ENCODE results near the gene PRPF4.

The PRPF4 gene

DNA sequence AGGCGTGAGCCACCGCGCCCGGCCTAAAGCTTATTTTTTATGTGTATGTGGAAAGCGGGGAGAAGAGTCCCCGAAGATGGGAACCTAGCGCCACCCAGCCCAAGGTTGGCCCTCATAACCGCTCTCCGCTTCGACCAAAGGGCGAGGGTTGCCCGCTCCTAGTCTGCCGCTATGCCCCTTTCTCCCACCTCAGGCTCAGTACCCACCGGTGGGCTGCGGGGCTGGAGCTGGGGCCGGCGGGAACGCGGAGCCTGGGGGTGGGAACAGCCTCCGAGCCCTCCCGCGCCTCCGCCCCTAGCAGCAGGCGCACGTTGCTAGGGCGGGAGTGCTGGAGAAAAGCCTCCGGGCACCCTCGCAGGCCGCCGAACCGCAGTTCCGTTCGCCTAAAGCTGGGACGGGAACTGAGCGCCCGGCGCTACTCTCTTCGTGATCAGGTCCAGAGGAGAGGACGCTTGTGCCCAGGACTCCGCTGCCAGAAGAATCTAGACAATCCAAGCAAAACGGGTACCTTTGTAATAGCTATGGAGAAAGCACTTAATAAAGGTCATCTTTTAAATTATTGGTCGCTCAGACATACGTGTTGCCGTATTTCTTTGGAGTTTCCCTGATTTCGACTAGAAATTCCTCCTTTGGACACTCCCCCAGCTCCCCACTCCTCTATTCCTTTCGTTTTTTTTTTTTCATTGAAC lies 64.7 kb downstream of the PRPF4 start, which contains the start of gene WDR31:
Gene WDR31 (minus strand): TSS at position 265 of the 689 bp plus-strand sequence. CDS start 8,253 bp downstream, outside the sequence.
- Histone ChIP-seq H3K9me3 (replicated peaks; ENCODE audit: insufficient read depth, low read length) (no peaks in the 10 kb centered on the region), H2AFZ (ENCODE audit: low read length) (peak within 1 kb of the TSS; percentile 97), H3K27me3 (replicated peaks; ENCODE audit: insufficient read depth, low read length) (no peaks in the 10 kb centered on the region), H3K9me2 (replicated peaks; ENCODE audit: insufficient read depth, low read length) (no peaks in the 10 kb centered on the region), H3K9ac (ENCODE audit: low read length) (peak within 1 kb of the TSS; percentile 66), H4K20me1 (ENCODE audit: insufficient read depth, low read length) (no peaks in the 10 kb centered on the region), H3K36me3 (replicated peaks; ENCODE audit: insufficient read depth, low read length) (no peaks in the 10 kb centered on the region), H3K79me2 (ENCODE audit: low read length) (no peaks in the 10 kb centered on the region), H3K4me2 (ENCODE audit: low read depth, low read length) (peak within 1 kb of the TSS; percentile 100), H3F3A (ENCODE audit: insufficient read depth, low read length) (no peaks in the 10 kb centered on the region), H3K27ac (ENCODE audit: low read length) (peak within 1 kb of the TSS; percentile 28; the same call in 1 of the 2 replicates), H3K4me3 (ENCODE audit: low read length) (peak within 1 kb of the TSS; percentile 88), H3K4me1 (ENCODE audit: low read length) (peaks cover 15% of the 10 kb centered on the region; the same call in 1 of the 2 replicates)
- TF ChIP-seq EZH2phosphoT487 (IDR thresholded peaks at IDR 0.05; ENCODE audit: low read length) (no peak), EZH2 (optimal IDR thresholded peaks at IDR 0.05; ENCODE audit: low read depth, low read length) (no peak)
- TF ChIP-seq, protein P1, sequence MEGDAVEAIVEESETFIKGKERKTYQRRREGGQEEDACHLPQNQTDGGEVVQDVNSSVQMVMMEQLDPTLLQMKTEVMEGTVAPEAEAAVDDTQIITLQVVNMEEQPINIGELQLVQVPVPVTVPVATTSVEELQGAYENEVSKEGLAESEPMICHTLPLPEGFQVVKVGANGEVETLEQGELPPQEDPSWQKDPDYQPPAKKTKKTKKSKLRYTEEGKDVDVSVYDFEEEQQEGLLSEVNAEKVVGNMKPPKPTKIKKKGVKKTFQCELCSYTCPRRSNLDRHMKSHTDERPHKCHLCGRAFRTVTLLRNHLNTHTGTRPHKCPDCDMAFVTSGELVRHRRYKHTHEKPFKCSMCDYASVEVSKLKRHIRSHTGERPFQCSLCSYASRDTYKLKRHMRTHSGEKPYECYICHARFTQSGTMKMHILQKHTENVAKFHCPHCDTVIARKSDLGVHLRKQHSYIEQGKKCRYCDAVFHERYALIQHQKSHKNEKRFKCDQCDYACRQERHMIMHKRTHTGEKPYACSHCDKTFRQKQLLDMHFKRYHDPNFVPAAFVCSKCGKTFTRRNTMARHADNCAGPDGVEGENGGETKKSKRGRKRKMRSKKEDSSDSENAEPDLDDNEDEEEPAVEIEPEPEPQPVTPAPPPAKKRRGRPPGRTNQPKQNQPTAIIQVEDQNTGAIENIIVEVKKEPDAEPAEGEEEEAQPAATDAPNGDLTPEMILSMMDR (IDR thresholded peaks at IDR 0.05; ENCODE audit: low read length): no peak; the same call in 1 of the 2 replicates
- DNase-seq: peak; percentile 82

DNA sequence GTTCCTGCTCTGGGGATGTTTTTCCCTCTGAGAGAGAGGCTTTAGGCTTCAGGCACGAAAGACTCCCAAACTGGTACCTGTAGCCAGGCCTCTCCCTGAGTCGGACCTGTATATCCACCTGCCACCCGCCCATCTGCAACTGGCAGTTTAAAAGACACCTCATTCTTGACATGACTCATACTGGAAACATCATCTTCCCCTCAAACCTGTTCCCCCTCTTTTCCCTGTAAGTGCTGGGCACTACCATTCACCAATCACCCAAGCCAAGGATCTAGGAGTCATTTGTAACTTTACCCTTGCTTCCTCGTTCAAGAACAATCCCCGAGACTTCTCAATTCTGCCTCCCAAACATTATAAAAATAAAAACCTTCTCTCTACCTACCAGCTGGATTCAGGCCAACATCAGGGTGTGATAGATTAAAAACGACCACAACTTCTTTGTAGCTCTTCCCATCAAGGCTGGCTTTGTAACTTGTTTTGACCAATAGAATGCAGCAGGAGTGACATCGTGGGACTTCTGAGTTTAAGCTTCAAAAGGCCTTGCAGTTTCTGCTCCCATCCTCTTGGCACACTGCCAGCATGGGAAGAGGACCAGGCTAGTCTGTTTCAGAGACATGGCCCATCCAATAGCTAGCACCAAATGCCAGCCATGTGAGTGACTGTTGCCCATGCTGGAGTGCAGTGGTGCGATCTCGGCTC lies 66.4 kb downstream of the PRPF4 start:
- Histone ChIP-seq H3K27ac (ENCODE audit: low read length) (no peak overlapping the region), H2AFZ (ENCODE audit: low read length) (no peak overlapping the region), H3K4me2 (ENCODE audit: low read depth, low read length) (no peak overlapping the region), H3K4me1 (ENCODE audit: low read length) (peaks cover 15% of the 10 kb centered on the region; the same call in 1 of the 2 replicates), H3K9me3 (replicated peaks; ENCODE audit: insufficient read depth, low read length) (no peaks in the 10 kb centered on the region), H3K4me3 (ENCODE audit: low read length) (no peak overlapping the region), H3K9ac (ENCODE audit: low read length) (no peak overlapping the region), H4K20me1 (ENCODE audit: insufficient read depth, low read length) (no peaks in the 10 kb centered on the region), H3K27me3 (replicated peaks; ENCODE audit: insufficient read depth, low read length) (no peaks in the 10 kb centered on the region), H3K79me2 (ENCODE audit: low read length) (no peaks in the 10 kb centered on the region), H3F3A (ENCODE audit: insufficient read depth, low read length) (no peaks in the 10 kb centered on the region), H3K9me2 (replicated peaks; ENCODE audit: insufficient read depth, low read length) (no peaks in the 10 kb centered on the region), H3K36me3 (replicated peaks; ENCODE audit: insufficient read depth, low read length) (no peaks in the 10 kb centered on the region)
- TF ChIP-seq EZH2 (optimal IDR thresholded peaks at IDR 0.05; ENCODE audit: low read depth, low read length) (no peak), EZH2phosphoT487 (IDR thresholded peaks at IDR 0.05; ENCODE audit: low read length) (no peak)
- TF ChIP-seq, protein P1 (IDR thresholded peaks at IDR 0.05; ENCODE audit: low read length): no peak
- no peak for DNase-seq

Measured in MM.1S (cell line).